ENCODE results near the gene FGGY.
"Not testable (repeated sequence)": the region's sequence is repeated elsewhere in the genome, so short reads cannot be mapped to it uniquely, and the experiment has no call there.

FGGY gene

DNA sequence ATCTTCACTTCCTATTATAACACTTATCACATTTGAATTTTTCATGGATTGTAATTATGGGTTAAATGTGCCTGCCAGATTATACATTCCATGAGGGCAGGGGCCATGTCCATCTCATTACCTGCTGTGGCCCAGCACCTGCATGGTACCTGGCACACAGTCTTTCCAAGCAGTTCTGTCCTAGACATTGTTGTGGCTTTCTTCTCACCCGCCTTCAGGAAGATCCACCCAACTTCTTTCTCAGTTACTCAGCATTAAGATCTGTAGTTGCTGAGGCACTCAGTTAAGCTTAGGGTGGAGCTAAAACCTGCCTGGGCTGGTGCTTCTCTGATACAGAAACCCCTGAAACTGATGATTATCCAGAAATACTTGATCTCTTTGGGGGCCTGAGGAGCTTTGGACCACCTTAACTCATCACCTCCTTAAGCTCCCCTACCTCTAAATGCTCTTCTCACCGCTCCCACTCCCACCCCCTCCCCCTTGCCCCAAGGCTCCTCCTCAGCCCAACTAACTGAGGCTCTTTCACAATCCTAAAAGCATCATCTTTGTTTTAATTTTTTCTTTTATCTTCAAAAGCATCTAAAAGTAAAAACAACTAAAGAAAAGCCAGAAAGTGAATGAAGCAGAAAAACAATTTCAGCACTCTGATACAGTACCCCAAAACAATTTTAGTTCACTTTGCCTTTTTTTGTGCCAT, 190.6 kb downstream of the FGGY start:
- no peak for DNase-seq

DNA sequence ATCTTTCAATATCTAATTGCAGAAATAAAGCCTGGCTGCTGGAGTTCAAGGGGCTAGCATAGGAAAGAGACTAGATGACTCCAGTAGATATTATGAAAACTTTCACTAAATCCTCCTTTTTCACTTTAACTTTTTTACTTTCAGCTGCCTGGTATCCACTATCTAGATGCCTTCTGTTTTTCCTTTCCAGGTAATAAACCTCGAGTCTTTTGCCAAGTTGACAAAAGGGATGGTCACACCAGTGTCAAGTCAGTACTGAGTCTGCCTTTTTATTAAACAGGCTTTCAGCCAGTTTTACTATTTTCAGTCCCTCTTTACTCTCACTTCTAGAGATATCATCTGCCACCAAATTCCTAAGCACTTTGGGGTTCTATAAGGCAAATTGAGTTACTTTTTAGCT, 195.6 kb downstream of the FGGY start:
- no peak for DNase-seq

DNA sequence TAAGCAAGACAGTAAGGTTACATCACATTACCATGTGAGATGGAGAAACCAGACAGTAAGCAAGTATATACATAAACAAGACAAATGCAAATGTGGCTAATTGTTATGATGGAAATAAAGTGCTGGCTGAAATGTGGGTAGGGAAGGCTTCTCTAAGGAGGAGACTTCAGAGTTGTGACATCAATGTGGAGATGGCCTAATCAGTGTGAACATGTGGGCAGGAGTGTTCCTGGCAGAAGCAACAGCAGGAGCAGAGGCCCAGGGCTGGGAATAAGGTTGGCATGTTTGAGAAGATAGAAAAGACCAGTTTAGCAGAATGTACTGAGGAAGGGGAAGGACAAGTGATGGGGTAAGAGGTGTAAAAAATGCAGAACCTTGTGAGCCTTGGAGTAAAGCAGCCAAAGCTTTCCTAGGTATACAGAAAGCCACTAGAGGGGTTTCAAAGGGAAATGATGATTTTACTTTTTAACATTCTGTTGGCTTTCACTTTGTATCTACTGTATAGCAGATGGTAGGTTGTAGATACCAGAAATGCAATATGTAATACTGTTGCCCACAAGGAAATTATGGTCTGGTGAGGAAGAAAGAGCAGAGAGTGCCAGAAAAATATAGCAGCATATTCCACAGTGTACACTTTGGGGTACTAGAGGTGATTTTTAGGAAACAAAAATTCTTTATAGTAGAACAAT, 197.4 kb downstream of the FGGY start:
- peak in 1 of 2 experiments; percentile 40 for DNase-seq

DNA sequence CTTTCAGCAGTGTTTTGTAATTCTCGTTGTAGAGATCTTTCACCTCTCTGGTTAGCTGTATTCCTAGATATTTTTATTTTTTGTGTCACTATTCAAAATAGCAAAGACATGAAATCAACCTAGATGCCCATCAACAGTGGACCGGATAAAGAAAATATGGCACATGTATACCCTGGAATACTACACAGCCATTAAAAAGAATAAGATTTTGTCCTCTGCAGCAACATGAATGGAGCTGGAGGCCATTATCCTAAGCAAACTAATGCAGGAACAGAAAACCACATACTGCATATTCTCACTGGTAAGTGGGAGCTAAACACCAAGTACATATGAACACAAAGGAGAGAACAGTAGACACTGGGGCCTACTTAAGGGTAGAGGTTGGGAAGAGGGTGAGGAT, 199.3 kb downstream of the FGGY start:
- not testable (repeated sequence) for DNase-seq

DNA sequence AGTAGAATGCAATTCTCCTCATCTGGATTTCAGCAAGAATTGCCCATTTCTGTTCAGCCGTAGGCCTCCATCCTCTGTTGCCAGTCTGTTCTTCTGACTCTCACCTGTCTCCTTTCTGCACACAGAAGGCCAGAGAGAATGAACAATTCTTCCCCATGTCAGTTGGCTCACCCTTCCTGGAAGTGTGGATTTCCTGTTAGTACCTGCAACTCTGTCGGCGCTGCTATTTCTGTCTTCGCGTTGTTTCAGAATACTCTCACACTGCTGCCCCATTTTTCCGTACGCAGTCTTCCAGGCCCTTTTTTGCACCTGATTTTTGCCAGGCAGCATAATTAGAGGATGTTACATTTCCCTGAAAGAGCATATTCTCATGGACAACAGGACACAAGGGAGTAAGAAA, 200.7 kb downstream of the FGGY start:
- no peak for DNase-seq

DNA sequence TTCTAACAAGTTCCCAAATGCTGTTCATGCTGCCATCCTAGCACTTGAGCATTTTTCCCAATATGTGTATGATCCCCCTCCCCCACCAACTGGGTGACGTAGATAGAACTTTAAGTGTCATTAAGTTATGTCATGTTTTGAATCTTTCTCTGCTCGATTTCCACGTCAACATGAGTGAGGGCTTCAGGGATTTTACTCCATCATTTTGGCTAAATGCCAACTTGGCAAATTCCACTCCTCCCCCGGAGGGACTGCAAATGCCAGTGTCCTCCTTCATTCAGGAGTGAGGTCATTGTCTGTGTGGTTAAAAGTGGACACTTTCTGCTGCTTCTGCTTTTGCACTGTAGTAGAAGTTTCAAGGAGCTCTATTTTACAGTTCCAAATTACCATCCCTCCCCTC, 201.7 kb downstream of the FGGY start:
- DNase-seq: peak in 1 of 2 experiments; percentile 69

DNA sequence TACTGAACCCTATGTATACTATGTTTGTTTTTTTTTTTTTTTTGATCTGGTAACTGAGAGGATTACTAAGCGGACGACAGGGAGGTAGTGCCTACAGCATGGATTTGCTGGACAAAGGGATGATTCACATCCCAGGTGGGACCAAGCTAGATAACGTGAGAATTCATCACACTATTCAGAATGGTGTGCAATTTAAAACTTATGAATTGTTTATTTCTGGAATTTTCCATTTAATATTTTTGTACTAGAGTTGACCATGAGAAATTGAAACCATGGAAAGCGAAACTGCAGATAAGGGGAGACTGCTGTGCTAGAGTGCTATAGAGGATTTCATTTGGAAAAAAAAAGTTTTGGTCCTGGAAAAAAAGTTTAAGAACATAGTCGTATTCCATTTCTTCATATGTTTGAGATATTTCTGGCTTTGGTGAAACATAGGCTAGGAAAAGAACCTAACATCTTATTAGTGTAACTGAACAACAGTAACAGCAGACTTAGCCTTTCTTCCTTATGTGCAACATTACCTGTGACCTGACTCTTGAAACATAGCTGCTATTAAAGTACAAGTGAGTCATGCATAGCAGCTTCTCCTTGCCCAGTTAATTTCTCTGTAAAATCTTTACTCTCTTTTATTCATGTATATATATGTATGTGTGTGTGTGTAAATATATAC, 202.5 kb downstream of the FGGY start:
- DNase-seq: no peak

DNA sequence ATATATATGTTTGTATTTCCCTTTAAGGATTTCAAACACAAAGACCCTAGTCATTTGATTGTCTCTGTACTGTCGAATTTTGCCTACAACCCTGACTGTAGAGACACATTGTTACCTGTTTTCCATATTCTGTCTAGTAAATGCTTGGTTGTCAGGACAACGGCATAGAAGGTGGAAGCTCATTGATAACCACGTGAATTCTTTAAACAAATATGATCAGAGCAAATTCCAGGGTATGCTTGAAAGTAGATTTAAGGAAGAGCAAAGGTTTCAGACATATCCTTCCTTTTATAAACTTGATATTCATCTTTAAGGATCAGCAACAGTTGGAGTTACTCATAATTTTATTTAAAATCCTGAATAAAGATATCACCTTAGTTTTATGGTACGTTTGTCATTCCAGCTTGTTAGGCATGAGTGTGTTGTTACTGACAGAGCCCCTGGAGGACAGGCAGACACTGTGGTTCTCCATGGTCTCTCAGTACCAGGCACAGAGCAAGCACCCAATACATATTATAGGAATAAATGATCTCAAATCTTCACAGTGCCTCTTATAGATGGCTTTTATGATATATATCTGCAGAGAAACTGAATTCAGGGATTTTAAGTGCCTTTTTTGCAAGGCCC, 203.2 kb downstream of the FGGY start:
- DNase-seq: no peak

DNA sequence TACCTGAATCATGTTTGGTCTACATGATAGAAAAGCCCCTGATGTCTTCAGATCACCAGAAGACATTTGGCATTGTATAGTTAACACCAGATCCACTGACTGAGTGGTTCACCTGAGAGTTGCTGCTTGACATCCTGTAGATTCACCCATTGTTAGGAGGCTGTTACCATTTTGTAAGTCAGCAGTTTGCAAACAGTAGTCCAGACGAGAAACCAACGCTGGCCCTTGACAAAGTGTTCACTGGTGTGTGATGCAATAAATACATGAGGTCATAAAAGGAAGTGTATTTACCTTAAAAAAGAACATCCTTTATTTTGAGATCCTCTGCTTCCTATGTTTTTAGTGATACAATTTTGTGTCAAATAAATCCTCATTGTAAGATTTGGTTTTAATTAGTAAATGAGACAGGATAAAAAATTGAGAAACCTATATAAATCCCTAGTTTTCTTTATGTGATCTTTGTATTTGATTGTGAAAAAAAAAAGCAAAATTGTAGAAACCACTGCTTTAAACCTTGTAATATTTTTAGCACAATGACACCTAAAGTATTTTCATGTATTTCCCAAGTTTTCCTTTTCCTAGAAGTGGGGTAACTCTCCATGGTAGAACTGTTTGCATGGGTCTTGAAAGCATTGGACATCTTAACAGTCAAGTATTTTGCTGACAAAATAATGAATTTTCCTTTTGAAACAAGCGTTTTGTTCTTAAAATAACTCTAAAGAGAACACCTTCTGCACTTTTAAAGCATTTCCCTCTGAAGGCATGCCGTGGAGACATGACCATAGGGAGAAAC, 204.3 kb downstream of the FGGY start:
- DNase-seq: no peak

DNA sequence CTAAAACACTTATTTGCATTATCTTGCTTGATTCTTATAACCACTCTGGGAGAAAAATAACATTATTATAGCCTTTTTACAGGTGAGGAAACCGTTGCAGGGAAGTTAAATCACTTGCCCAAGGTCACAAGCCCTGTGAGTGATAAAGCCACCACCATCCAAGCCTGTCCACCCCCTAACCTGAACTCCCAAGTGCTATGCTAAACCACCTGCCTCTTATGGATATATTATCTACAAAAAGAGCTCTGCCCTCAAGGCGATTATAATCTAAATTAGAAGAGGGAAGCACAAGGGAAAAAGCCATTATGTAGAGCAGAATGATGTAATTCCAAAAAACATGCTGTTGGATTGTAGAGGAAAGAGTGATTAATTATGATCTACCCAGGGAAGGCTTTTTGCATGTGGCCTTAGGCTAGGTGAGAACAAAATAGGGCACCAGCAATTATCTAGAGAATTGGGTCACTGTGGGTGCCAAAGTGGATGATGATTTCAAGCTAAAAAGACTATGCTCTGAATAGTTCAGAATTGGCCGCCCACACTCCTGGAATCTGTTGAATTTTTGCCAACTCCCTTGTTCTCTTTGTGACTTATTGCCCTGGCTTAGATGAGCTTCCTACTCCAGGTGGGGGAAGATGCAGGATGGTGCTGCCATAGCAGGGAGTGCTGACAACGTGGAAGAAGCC, 205.3 kb downstream of the FGGY start:
- DNase-seq: peak in 1 of 2 experiments; percentile 10

DNA sequence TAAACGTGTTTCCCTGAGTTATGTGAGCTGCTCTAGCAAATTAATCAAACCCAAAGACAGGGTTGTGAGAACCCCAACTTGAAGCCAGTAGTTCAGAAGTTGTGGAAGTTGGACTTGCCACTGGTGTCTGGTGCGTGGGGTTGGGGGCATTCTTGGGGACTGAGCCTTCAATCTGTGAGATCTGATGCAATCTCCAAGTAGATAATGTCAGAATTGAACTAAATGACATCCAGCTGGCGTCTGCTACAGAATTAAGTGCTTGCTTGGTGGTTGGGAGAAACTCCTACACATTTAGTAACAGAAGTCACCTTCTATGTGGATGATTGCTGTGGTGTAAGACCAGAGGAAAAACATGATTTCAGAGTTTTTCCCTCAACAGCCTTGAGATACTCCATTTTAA, 207.4 kb downstream of the FGGY start:
- DNase-seq: no peak

DNA sequence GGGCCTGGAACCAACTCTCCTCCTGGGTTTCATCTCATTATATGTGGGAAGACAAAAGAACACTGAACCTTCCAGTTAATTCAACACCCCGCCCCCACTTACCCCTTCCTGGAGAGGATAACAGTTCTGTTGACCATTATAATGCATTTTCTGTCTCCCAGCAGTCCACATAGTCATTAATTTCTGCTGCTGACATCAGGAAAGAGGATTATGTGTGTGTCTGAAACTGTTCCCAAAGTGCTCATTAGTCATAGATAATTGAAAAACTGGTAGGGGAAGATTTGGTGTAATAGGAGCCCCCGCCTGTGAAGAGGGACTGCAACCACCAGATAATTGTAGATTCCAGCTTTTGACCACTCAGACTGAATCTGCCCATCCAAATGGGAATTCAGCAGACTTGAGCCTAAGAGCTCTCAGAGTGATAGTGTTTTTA, 208.7 kb downstream of the FGGY start:
- no peak for DNase-seq

DNA sequence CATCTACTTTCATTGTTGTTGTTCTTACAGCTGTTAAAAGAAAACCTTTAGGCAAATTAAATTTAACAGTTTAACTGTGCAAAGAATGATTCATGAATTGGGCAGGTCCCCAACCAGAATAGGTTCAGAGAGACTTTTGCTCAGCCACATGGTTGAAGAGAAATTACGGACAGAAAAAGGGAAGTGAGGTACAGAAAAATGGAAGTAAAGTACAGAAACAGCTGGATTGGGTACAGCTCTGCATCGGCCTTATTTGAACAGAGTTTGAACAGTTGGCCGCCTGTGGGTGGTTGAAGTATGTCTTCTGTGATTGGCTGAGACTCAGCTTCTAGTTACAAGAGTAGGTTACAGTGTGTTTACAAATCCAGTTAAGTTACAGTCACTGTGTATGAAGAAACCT, 210.1 kb downstream of the FGGY start:
- DNase-seq: no peak

DNA sequence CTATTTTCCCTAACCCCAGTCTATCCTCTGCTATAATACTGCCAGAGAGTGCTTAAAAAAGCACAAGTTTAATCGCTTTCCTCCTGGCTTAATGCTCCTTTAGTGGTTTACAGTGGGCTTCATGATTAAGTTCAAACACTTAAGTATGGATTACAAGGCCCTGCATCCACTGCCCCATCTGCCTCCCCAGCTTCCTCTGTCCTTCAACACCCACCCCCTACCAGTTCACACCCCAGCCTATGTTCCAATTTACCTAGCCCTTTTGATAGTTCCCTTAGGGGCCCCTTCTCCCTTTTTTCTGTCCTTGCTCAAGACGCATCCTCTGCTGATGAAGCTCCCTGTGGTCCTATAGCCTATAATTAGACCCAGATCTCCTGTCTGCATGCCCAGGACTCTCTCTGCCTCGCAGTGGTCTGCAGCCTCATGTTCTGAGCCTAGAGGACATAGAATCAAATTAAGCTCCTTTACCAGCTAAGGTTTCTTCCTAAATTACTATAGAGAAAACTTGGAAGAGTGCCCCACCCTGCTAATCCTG, 212.5 kb downstream of the FGGY start:
- DNase-seq: no peak

DNA sequence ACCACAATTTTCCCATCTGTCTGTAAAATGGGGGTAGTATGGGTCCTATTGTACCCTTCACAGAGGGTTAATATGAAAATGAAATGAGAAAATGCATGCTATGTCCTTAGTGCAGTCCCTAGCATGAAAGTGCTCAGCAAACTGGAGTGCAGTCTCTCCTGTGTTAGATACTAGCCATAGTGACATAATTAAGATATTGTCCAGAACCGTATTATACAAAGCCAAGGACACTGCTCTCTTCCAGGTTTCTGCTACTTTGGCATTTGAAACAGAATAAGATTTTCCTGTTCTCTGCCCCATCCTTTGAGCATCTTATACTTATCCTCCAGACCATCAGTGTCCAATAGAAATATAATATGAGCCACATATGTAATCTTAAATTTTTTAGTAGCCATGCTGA, 213.4 kb downstream of the FGGY start:
- DNase-seq: no peak

DNA sequence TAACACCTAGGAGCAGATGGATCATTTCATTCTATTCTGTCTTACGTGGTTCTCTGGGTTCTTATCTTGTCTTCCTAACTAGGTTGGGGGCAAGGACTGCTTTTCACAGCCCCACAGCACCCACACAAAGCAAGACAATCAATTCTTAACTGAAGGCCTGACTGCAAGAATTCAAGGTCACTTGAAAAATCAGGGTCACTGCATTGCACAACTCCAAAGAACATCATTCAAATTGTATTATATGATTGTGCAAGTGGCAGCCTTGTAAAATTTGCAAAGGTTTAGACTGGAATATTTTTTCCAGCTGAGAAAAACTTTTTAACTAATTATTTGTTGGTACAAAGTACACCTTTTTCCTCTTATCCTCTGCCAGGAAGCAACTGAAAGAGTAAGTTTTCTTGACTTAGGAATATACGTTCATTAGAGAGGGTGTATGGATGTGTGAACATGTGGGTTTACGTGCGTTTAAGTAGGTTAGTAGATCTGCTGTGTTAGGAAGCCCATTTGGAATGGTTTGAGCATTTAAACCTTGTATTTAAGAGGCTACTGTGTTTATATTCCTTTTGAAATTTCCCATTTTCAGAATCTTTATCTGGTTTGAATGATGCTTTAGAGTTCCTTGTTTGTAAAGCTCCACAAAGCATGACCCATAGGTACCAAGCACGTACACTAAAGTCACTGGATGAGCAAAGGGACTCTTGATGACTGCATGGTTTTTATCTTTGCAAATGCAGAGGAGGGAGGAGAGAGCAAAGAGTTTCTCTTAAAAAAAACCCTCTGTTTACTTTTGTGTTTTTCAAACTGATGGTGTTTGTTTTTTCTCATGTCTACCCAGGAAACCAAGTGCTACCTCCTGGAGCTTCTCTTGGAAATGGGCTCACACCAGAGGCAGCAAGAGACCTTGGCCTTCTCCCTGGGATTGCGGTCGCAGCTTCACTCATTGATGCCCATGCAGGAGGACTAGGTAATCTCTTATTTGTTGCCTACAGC, 214.9 kb downstream of the FGGY start:
- no peak for DNase-seq

DNA sequence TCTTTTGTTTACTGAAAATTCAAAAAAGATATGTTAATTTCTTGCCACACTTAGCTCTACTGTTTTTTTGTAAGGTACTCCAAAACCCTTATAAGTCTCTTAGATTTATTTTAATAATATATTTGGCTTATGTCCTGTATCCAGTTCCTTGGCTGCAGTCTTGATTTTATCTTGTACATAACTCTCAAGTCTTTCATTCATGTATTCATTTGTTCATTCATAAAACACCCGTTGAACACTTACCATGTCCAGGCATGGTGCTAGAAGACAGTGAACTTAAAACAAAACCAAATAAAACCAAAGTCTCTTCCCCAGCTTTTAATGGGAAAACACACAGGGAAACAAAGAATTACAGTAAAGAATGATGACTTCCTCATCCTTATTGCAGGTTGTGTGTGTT, 215.8 kb downstream of the FGGY start:
- no peak for DNase-seq

DNA sequence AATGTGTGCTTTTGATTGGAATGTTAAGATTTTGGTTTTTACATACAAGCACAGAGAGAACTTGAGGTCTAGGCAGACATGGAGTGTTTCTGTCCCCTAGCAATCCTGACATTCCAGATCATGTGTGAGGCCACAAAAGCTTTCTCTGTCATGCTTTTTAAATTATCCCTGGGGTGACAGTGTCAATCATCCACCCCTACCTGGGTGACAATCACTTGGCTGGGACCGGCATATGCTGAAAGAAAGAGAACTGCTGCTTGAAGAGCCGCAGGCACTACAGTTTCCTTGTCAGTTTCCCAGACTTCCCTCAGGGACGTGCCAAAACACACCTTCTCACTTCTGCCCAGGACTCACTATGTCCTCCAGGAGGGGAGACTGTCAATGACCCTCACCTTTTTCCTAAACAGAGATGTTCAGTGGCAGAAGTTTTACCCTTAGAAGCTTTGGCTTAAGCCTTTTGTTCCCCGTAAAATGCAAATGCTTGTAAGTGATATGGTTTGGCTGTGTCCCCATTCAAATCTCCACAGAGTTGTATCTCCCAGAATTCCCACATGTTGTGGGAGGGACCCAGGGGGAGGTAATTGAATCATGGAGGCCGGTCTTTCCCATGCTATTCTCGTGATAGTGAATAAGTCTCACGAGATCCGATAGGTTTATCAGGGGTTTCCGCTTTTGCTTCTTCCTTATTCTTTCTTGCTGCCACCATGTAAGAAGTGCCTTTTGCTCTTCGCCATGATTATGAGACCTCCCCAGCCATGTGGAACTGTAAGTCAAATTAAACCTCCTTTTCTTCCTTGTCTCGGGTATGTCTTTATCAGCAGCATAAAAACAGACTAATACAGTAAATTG, 217.4 kb downstream of the FGGY start:
- no peak for DNase-seq

DNA sequence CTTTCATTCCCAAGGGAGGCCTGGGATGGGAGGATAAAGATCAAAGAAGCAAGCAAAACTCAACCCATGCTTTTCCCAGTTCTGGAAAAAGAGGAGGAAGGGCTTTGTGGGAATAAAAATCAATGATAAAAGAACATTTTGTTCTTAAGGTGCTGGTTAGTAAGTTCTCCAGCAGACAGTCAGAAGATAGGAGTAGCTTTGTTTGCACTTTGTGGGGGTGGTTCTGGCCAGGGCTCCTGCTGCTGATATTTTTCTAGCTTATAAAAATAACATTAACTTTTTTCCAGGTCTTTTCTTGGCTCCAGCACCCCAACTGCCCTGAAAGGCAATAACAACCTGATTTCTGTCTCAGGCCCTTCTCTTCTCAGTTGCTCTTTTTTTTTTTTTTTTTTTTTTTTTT, 220.0 kb downstream of the FGGY start:
- DNase-seq: no peak

DNA sequence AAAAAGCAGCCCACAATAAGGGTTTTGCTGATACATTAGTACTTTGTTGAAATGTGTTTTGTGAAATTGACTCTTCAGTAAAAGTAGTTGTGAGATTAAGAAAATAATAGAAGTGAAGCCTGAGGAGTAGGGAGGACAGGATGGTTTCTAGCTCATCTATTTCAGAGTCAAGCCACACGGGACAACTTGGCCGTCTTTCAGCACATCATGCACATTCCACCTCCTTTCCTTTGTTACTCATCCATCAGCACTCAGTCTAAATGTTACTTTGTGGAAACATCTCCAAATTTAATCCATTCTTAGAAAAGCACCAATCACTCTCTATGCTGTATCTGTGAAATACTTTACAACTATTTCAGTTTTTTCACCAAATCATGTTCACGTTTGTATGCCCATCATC, 223.3 kb downstream of the FGGY start:
- DNase-seq: no peak
